HG03064 (cell line): ENCODE results near the gene CAP1.
"Not testable (repeated sequence)": the region's sequence is repeated elsewhere in the genome, so short reads cannot be mapped to it uniquely, and the experiment has no call there.

ENCODE experiments used
- ATAC-seq: cut with Tn5 transposase; IDR thresholded peaks from one replicate; pipeline ENCODE4 v1.9.1; 2021; ENCODE audit warnings: low read depth; ENCODE audit not compliant: unreplicated experiment

The CAP1 gene

GRCh38 chr1:40030528-40031135, 9.9 kb upstream of the CAP1 start:
- ATAC-seq = no peak

- ATAC-seq = no peak
Measured at GRCh38 chr1:40032240-40032891, 8.2 kb upstream of the CAP1 start.

GRCh38 chr1:40034869-40035268, 5.7 kb upstream of the CAP1 start:
- ATAC-seq = no peak

- no peak for ATAC-seq
Measured at GRCh38 chr1:40036574-40036973, 4.0 kb upstream of the CAP1 start.

GRCh38 chr1:40037254-40037653, 3.3 kb upstream of the CAP1 start:
- not testable (repeated sequence) for ATAC-seq

GRCh38 chr1:40038697-40039096, 1.8 kb upstream of the CAP1 start:
- no peak for ATAC-seq

GRCh38 chr1:40039245-40039756, 1.2 kb upstream of the CAP1 start:
- ATAC-seq = peak; percentile 23

GRCh38 chr1:40039757-40040510, 595 bp upstream of the CAP1 start:
- peak; percentile 48 for ATAC-seq

GRCh38 chr1:40041466-40041838, 923 bp downstream of the CAP1 start:
- no peak for ATAC-seq

- no peak for ATAC-seq
Measured at GRCh38 chr1:40042341-40042740, 1.8 kb downstream of the CAP1 start.

GRCh38 chr1:40044110-40044509, 3.6 kb downstream of the CAP1 start:
- ATAC-seq = no peak

GRCh38 chr1:40045182-40045581, 4.7 kb downstream of the CAP1 start:
- no peak for ATAC-seq

GRCh38 chr1:40045766-40046165, 5.2 kb downstream of the CAP1 start:
- no peak for ATAC-seq

GRCh38 chr1:40047276-40047675, 6.7 kb downstream of the CAP1 start:
- ATAC-seq = no peak

- no peak for ATAC-seq
Measured at GRCh38 chr1:40047769-40048168, 7.2 kb downstream of the CAP1 start.

GRCh38 chr1:40049725-40050124, 9.2 kb downstream of the CAP1 start:
- no peak for ATAC-seq

GRCh38 chr1:40050863-40051262, 10.3 kb downstream of the CAP1 start:
- no peak for ATAC-seq

- no peak for ATAC-seq
Measured at GRCh38 chr1:40053138-40053887, 12.8 kb downstream of the CAP1 start.

- no peak for ATAC-seq
Measured at GRCh38 chr1:40056519-40057309, 16.2 kb downstream of the CAP1 start.
